Osteocyte (in vitro differentiated cells): ENCODE data around the gene NDRG2. TPM values are rescaled to one million over a fixed set of nuclear protein-coding genes. Genes with fewer than 3 reads are reported as not detected.
A peak's percentile ranks its signal among the peaks of the same experiment; 100 is the strongest.

Source experiments
- DNase-seq: peaks from one replicate; pipeline ENCODE4 v3.0.0; 2021; ENCODE audit warnings: mixed read lengths; ENCODE audit not compliant: unreplicated experiment; ENCODE audit errors: extremely low spot score
- H3K27ac Mint-ChIP-seq: one replicate; pipeline ENCODE4 v1.8.0; 2021; ENCODE audit warnings: mild to moderate bottlenecking, mixed read lengths; ENCODE audit not compliant: unreplicated experiment
- H3K27me3 Mint-ChIP-seq: one replicate; pipeline ENCODE4 v1.8.0; 2021; ENCODE audit warnings: mixed read lengths; ENCODE audit not compliant: unreplicated experiment
- H3K36me3 Mint-ChIP-seq: one replicate; pipeline ENCODE4 v1.8.0; 2021; ENCODE audit warnings: mixed read lengths; ENCODE audit not compliant: unreplicated experiment
- H3K4me1 Mint-ChIP-seq: one replicate; pipeline ENCODE4 v1.8.0; 2021; ENCODE audit warnings: mixed read lengths; ENCODE audit not compliant: unreplicated experiment
- H3K4me3 Mint-ChIP-seq: one replicate; pipeline ENCODE4 v1.8.0; 2021; ENCODE audit warnings: mild to moderate bottlenecking, moderate library complexity, mixed read lengths; ENCODE audit not compliant: unreplicated experiment
- H3K9me3 Mint-ChIP-seq: one replicate; pipeline ENCODE4 v1.8.0; 2021; ENCODE audit warnings: mixed read lengths; ENCODE audit not compliant: unreplicated experiment
- CTCF ChIP-seq: fragments of 200-600 bp; sonication (generic); IDR thresholded peaks from 2 replicates; pipeline ENCODE4 v1.5.0; 2021; ENCODE audit warnings: antibody characterized with exemption, mild to moderate bottlenecking, moderate library complexity
- total RNA-seq: library from RNA; stranded (reverse); gene quantifications from 2 replicates; pipeline ENCODE4 v1.2.1, GENCODE V29; 2021

NDRG2 gene
- total RNA-seq, 1 donor from 2014 or later, result 8.6 TPM

- Mint-ChIP-seq H3K9me3 (no peaks in the 10 kb centered on the region), H3K4me3 (peak overlapping the region; percentile 16), H3K27ac (no peak overlapping the region), H3K36me3 (no peaks in the 10 kb centered on the region), H3K27me3 (peaks cover 39% of the 10 kb centered on the region), H3K4me1 (peaks cover 9% of the 10 kb centered on the region)
- DNase-seq, result no peak
- no peak for TF ChIP-seq CTCF
Observed at GRCh38 chr14:21022686-21023085, 2.2 kb downstream of the NDRG2 start.

GRCh38 chr14:21020977-21021545 lies 3.8 kb downstream of the NDRG2 start:
- no peak overlapping the region for H3K27ac Mint-ChIP-seq
- peaks cover 39% of the 10 kb centered on the region for H3K27me3 Mint-ChIP-seq
- no peak for TF ChIP-seq CTCF
- no peak overlapping the region for H3K4me3 Mint-ChIP-seq
- peaks cover 9% of the 10 kb centered on the region for H3K4me1 Mint-ChIP-seq
- H3K36me3 Mint-ChIP-seq, result no peaks in the 10 kb centered on the region
- H3K9me3 Mint-ChIP-seq, result no peaks in the 10 kb centered on the region
- DNase-seq, result no peak

- DNase-seq, result no peak
- Mint-ChIP-seq H3K36me3 (no peaks in the 10 kb centered on the region), H3K4me1 (peaks cover 5% of the 10 kb centered on the region), H3K27ac (no peak overlapping the region), H3K9me3 (no peaks in the 10 kb centered on the region), H3K4me3 (no peak overlapping the region), H3K27me3 (peaks cover 34% of the 10 kb centered on the region)
- TF ChIP-seq CTCF, result no peak
Observed at GRCh38 chr14:21019366-21019765, 5.5 kb downstream of the NDRG2 start.

- Mint-ChIP-seq H3K4me1 (peaks cover 2% of the 10 kb centered on the region), H3K9me3 (no peaks in the 10 kb centered on the region), H3K4me3 (no peak overlapping the region), H3K27ac (no peak overlapping the region), H3K27me3 (peaks cover 32% of the 10 kb centered on the region), H3K36me3 (no peaks in the 10 kb centered on the region)
- no peak for DNase-seq
- TF ChIP-seq CTCF, result no peak
Observed at GRCh38 chr14:21018781-21019180, 6.1 kb downstream of the NDRG2 start.

- Mint-ChIP-seq H3K4me1 (peaks cover 2% of the 10 kb centered on the region), H3K27ac (no peak overlapping the region), H3K4me3 (no peak overlapping the region), H3K9me3 (no peaks in the 10 kb centered on the region), H3K27me3 (peaks cover 30% of the 10 kb centered on the region), H3K36me3 (no peaks in the 10 kb centered on the region)
- no peak for DNase-seq
- no peak for TF ChIP-seq CTCF
Observed at GRCh38 chr14:21018286-21018685, 6.6 kb downstream of the NDRG2 start.
